T-helper 1 cell (primary cell): Measurements from ENCODE around the gene GPR108.
"Not testable (repeated sequence)": the region's sequence is repeated elsewhere in the genome, so short reads cannot be mapped to it uniquely, and the experiment has no call there.

ENCODE experiments used
- DNase-seq, 5 donors: peaks; one replicate each; pipeline ENCODE4 v3.0.0-alpha.2; 2012 to 2020

The GPR108 gene

DNA sequence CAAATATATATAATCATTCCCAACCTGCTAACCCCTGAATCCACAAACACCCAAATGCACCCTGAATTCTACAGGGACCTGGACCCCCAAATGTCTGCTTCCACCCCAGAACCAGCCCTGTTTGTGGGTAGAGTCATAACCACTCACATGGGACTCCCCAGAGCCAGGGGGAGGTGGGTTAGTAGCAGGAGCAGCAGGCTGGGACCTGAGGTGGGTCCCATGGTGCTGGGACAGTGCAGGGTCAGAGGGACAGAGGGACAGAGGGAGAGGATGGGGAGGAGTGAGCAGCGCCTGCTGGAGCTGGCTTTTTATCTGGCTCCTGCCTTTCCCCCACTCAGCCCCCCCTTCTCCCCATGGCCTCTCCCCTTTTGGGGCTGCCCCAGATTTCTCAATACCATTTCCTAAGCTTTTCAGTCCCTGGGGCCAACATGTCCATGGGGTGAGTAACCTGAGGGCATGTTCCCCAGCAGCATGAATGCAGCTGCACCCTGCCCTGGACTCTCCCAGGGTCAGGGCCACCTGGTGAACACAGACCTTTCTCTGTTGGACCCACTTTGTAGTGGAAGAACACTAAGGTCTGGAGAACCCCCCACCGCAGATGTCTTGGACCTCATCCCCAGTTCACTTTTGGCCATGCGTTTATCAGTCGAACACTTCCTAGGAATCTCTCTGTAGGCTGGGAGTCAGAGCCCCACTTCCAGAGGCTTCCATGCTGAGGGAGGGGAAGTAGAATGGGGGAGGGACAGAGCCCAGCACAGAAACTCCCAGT is 16.8 kb downstream of the GPR108 start, which contains the start of gene C3:
Gene C3, minus strand, starts transcription at position 282 of the 769 bp plus-strand sequence. Its CDS starts 61 bp downstream, at position 221.
- DNase-seq: no peak

DNA sequence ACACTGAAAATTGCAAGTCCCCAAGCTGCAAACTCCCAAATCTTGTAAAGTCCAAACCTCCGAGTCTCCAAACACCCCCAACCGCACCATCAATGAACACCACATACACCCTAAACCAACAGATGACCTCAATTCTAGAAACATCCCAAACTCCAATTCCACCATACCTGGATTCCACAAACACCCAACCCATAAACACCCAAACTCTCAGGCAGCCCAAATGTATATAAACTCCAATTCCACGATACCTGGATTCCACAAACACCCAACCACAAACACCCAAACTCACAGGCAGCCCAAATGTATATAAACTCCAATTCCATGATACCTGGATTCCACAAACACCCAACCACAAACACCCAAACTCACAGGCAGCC is 17.4 kb downstream of the GPR108 start:
- DNase-seq: no peak

GRCh38 chr19:6719540-6719861 is 17.9 kb downstream of the GPR108 start:
- no peak for DNase-seq

- DNase-seq: peak in 2 of 5 donors; percentile 22 to 33
Measured at GRCh38 chr19:6718741-6719539, 18.4 kb downstream of the GPR108 start.

- DNase-seq: no peak
Measured at GRCh38 chr19:6718111-6718740, 19.2 kb downstream of the GPR108 start.

GRCh38 chr19:6717441-6717971 is 19.9 kb downstream of the GPR108 start:
- no peak for DNase-seq

GRCh38 chr19:6717036-6717435 is 20.3 kb downstream of the GPR108 start:
- no peak for DNase-seq

GRCh38 chr19:6716610-6716970 is 20.8 kb downstream of the GPR108 start:
- DNase-seq: no peak

GRCh38 chr19:6714749-6715555 is 22.4 kb downstream of the GPR108 start:
- DNase-seq: no peak

DNA sequence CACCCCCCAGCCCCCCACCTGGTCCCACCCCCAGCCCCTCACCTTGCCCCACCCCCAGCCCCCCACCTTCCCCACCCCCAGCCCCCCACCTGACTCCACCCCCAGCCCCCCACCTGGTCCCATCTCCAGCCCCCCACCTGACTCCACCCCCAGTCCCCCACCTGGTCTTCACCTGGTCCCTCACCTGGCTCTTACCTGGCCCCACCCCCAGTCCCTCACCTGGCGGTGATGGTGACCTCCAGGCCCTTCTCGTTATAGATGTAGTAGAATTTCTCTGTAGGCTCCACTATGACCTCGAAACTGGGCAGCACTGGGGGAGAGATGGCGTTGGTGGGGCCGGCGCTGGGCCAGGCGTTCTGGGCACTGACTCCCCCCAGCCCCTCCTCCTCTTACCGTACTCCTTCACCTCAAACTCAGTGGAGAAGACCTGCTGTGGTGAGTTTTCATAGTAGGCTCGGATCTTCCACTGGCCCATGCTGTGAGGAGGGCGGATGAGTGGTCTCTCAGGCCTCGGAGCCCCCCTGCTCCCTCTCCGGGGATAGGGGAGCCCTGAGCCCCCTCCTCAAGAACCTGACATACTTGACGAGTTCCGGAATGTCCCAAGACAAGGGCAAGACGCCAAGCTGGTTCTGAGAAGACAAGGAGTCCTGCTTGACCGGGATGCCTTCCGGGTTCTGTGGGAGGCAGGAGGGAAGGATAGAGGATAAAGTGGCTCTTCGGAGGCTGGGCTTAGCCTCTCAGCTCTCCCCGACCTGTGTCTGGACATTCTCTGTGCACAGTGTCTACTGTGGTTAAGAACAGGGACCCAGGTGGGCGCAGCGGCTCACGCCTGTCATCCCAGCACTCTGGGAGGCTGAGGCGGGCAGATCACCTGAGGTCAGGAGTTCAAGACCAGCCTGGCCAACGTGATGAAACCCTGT is 23.3 kb downstream of the GPR108 start:
- no peak for DNase-seq

GRCh38 chr19:6712692-6713670 is 24.4 kb downstream of the GPR108 start:
- DNase-seq: no peak

DNA sequence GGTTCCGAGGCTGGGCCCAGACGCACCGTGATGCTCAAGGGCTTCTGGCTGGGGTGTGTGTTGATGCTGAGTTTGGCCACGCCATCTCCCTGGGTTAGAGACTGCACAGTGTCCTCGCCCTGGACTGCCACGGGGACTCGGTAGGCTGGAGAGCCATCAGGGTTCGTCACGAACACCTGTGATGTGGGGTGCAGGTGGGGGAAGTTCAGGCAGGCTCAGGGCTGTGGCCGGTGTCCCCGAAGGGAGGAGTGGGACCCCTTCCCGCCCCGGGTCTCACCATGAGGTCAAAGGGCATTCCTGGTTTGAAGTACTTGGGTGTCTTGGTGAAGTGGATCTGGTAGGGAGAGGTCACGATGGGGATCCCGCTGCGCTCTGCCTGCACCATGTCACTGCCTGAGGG is 25.1 kb downstream of the GPR108 start:
- no peak for DNase-seq

GRCh38 chr19:6711605-6712004 is 25.8 kb downstream of the GPR108 start:
- DNase-seq: no peak

GRCh38 chr19:6711078-6711361 is 26.4 kb downstream of the GPR108 start:
- no peak for DNase-seq

GRCh38 chr19:6710273-6711077 is 26.9 kb downstream of the GPR108 start:
- no peak for DNase-seq

DNA sequence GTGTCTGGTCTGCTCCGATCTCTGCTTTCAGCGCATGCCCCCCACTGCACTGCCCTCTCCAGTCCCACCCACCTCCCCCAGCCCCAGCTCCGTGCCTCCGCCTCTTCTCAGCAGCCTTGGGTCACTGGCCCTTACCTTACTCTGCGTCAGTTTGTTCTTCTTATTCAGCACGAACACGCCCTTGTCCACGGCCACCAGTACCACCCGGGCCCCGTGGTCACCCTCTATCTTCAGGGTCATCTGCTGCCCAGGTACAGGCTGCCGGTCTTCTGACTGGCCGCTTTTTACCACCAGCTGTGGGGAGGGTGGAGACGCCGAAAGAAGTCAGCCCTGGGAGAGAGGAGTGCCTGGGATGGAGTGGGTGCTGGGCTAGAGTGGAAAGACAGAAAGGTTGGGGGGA is 27.8 kb downstream of the GPR108 start:
- no peak for DNase-seq

DNA sequence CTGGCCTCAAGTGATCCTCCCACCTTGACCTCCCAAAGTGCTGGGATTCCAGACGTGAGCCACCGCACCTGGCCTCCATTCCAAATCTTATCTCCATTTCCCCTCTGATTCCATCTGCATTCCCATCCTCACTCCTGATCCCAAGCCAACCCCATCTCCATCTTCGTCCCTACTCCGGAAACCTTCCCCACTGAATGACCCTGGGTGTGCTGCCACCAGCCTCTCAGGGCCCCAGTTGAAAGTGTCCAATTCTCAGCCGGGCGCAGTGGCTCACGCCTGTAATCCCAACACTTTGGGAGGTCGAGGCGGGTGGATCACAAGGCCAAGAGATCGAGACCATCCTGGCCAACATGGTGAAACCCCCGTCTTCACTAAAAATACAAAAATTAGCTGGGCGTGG is 28.5 kb downstream of the GPR108 start:
- DNase-seq: not testable (repeated sequence)

DNA sequence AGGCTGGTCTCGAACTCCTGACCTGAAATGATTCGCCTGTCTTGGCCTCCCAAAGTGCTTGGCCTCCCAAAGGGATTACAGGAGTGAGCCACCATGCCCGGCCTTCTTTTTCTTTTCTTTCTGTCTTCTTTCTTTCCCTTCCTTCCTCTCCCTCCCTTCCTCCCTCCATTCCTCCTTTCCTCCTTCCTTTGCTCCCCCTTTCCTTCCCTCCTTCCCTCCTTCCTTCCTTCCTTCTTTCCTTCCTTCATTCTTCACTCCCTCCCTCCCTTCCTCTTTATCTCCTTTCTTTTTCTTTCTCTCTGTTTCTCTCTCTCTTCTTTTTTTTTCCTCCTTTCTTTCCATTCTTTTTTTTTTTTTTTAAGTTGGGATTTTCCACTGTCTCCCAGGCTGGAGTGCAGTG is 29.0 kb downstream of the GPR108 start:
- no peak for DNase-seq

- DNase-seq: no peak
Measured at GRCh38 chr19:6707658-6708018, 29.7 kb downstream of the GPR108 start.
